SK-N-SH treated with all-trans-retinoic acid at 6 μM for 48 hours (cell line): ENCODE measurements around the gene AUTS2.

Source experiments
- ATAC-seq: fragments of 200-7000 bp; cut with Tn5 transposase; 3 replicates; pipeline ENCODE4 v1.9.1; 2020; ENCODE audit warnings: mild to moderate bottlenecking, moderate library complexity
- ARNTL ChIP-seq: fragments of 450-650 bp; formaldehyde crosslinking; IDR thresholded peaks from 2 replicates; pipeline ENCODE4 v1.5.0; 2020; ENCODE audit warnings: low read depth, mild to moderate bottlenecking, moderate library complexity, borderline replicate concordance
- BACH2 ChIP-seq: fragments of 250-450 bp; sonication (Bioruptor Pico); IDR thresholded peaks from 2 replicates; pipeline ENCODE4 v1.9.0; 2021; ENCODE audit warnings: mild to moderate bottlenecking, borderline replicate concordance
- CREB5 ChIP-seq: fragments of 250-450 bp; sonication (Bioruptor Pico); IDR thresholded peaks from 2 replicates; pipeline ENCODE4 v1.5.1; 2020; ENCODE audit warnings: low read depth, mild to moderate bottlenecking, moderate library complexity
- CSDC2 ChIP-seq: fragments of 250-450 bp; sonication (Bioruptor Pico); IDR thresholded peaks from 2 replicates; pipeline ENCODE4 v1.5.0; 2020; ENCODE audit warnings: mild to moderate bottlenecking, moderate library complexity
- CSRNP3 ChIP-seq: fragments of 250-450 bp; sonication (Bioruptor Pico); IDR thresholded peaks from 2 replicates; pipeline ENCODE4 v1.5.1; 2021; ENCODE audit warnings: mild to moderate bottlenecking, moderate library complexity
- ESRRG ChIP-seq: fragments of 250-450 bp; sonication (Bioruptor Pico); IDR thresholded peaks from 2 replicates; pipeline ENCODE4 v1.6.1; 2021; ENCODE audit warnings: mild to moderate bottlenecking
- GLIS3 ChIP-seq: fragments of 250-450 bp; sonication (Bioruptor Pico); IDR thresholded peaks from 2 replicates; pipeline ENCODE4 v1.5.0; 2020; ENCODE audit warnings: mild to moderate bottlenecking, moderate library complexity
- ISL1 ChIP-seq: fragments of 250-450 bp; sonication (Bioruptor Pico); IDR thresholded peaks from 2 replicates; pipeline ENCODE4 v2.1.2; 2022; ENCODE audit warnings: mild to moderate bottlenecking, moderate library complexity
- OSR1 ChIP-seq: fragments of 250-450 bp; sonication (Bioruptor Pico); IDR thresholded peaks from 2 replicates; pipeline ENCODE4 v1.8.0; 2022; ENCODE audit warnings: moderate library complexity, mild to moderate bottlenecking, inconsistent platforms
- PATZ1 ChIP-seq: fragments of 250-450 bp; sonication (Bioruptor Pico); IDR thresholded peaks from 2 replicates; pipeline ENCODE4 v1.8.0; 2020; ENCODE audit warnings: mild to moderate bottlenecking, moderate library complexity, borderline replicate concordance
- POU6F1 ChIP-seq: fragments of 250-450 bp; sonication (Bioruptor Pico); IDR thresholded peaks from 2 replicates; pipeline ENCODE4 v1.8.0; 2021; ENCODE audit warnings: low read depth, mild to moderate bottlenecking, moderate library complexity, borderline replicate concordance
- PPARA ChIP-seq: fragments of 250-450 bp; sonication (Bioruptor Pico); IDR thresholded peaks from 2 replicates; pipeline ENCODE4 v1.5.0; 2020; ENCODE audit warnings: mild to moderate bottlenecking, borderline replicate concordance
- RARB ChIP-seq: fragments of 250-450 bp; sonication (Bioruptor Pico); IDR thresholded peaks from 2 replicates; pipeline ENCODE4 v1.8.0; 2021; ENCODE audit warnings: mild to moderate bottlenecking, moderate library complexity
- SNAI2 ChIP-seq: fragments of 250-450 bp; sonication (Bioruptor Pico); IDR thresholded peaks from 2 replicates; pipeline ENCODE4 v1.5.0; 2020; ENCODE audit warnings: mild to moderate bottlenecking, moderate library complexity
- TCF4 ChIP-seq: fragments of 250-450 bp; sonication (Bioruptor Pico); IDR thresholded peaks from 2 replicates; pipeline ENCODE4 v1.8.0; 2021; ENCODE audit warnings: mild to moderate bottlenecking, moderate library complexity, borderline replicate concordance
- TOX ChIP-seq: fragments of 250-450 bp; sonication (Bioruptor Pico); IDR thresholded peaks from 2 replicates; pipeline ENCODE4 v1.8.0; 2021; ENCODE audit warnings: mild to moderate bottlenecking, moderate library complexity, borderline replicate concordance
- TSHZ2 ChIP-seq: fragments of 250-450 bp; sonication (Bioruptor Pico); IDR thresholded peaks from 2 replicates; pipeline ENCODE4 v1.5.0; 2020; ENCODE audit warnings: mild to moderate bottlenecking, moderate library complexity
- ZFP3 ChIP-seq: fragments of 250-450 bp; sonication (Bioruptor Pico); IDR thresholded peaks from 2 replicates; pipeline ENCODE4 v1.5.0; 2020; ENCODE audit warnings: mild to moderate bottlenecking, moderate library complexity
- ZFP30 ChIP-seq: fragments of 450-650 bp; formaldehyde crosslinking; IDR thresholded peaks from 2 replicates; pipeline ENCODE4 v1.5.0; 2022; ENCODE audit warnings: mild to moderate bottlenecking, moderate library complexity
- ZNF565 ChIP-seq: fragments of 450-650 bp; formaldehyde crosslinking; conservative IDR thresholded peaks from 2 replicates; pipeline ENCODE4 v1.5.0; 2020; ENCODE audit warnings: low read depth, mild to moderate bottlenecking, moderate library complexity
- ZNF70 ChIP-seq: fragments of 450-650 bp; formaldehyde crosslinking; IDR thresholded peaks from 2 replicates; pipeline ENCODE4 v1.5.0; 2020; ENCODE audit warnings: mild to moderate bottlenecking, moderate library complexity
- ZNF8 ChIP-seq: fragments of 450-650 bp; formaldehyde crosslinking; IDR thresholded peaks from 2 replicates; pipeline ENCODE4 v1.5.0; 2020; ENCODE audit warnings: mild to moderate bottlenecking, moderate library complexity

Gene AUTS2

GRCh38 chr7:69714886-69715576, 116.8 kb downstream of the AUTS2 start:
- no peak for ATAC-seq

GRCh38 chr7:69717221-69717620, 118.9 kb downstream of the AUTS2 start:
- no peak for ATAC-seq
- TF ChIP-seq ZFP3 (CRISPR knock-in tag) (no peak), PPARA (CRISPR knock-in tag) (no peak)

More at GRCh38 chr7:69714886-69715576, 116.8 kb downstream of the AUTS2 start:
- TF ChIP-seq ARNTL (CRISPR knock-in tag) (no peak), OSR1 (CRISPR knock-in tag) (no peak), ESRRG (CRISPR knock-in tag) (no peak), ZNF8 (CRISPR knock-in tag) (no peak), BACH2 (CRISPR knock-in tag) (no peak), GLIS3 (no peak), CREB5 (CRISPR knock-in tag) (no peak), ZNF70 (CRISPR knock-in tag) (no peak), ISL1 (CRISPR knock-in tag) (no peak), POU6F1 (CRISPR knock-in tag) (no peak), TSHZ2 (no peak), ZNF565 (CRISPR knock-in tag) (no peak), CSDC2 (CRISPR knock-in tag) (no peak), PATZ1 (CRISPR knock-in tag) (no peak), PPARA (CRISPR knock-in tag) (no peak), RARB (CRISPR knock-in tag) (no peak), TOX (no peak), SNAI2 (CRISPR knock-in tag) (no peak), ZFP30 (CRISPR knock-in tag) (no peak)

- ATAC-seq = no peak
- TF ChIP-seq TOX (no peak), ZNF70 (CRISPR knock-in tag) (no peak), SNAI2 (CRISPR knock-in tag) (no peak), TCF4 (no peak), ESRRG (CRISPR knock-in tag) (no peak), CREB5 (CRISPR knock-in tag) (no peak), ZFP3 (CRISPR knock-in tag) (no peak), CSRNP3 (no peak), BACH2 (CRISPR knock-in tag) (no peak), ISL1 (CRISPR knock-in tag) (no peak), ZNF565 (CRISPR knock-in tag) (no peak), ARNTL (CRISPR knock-in tag) (no peak), PPARA (CRISPR knock-in tag) (no peak), POU6F1 (CRISPR knock-in tag) (no peak), GLIS3 (no peak), RARB (CRISPR knock-in tag) (no peak), ZFP30 (CRISPR knock-in tag) (no peak)
Observed at GRCh38 chr7:69719717-69720116, 121.4 kb downstream of the AUTS2 start.
